GM19395 (cell line): ENCODE results near the gene PLD1.
A peak's percentile ranks its signal among the peaks of the same experiment; 100 is the strongest.
"Not testable (repeated sequence)": the region's sequence is repeated elsewhere in the genome, so short reads cannot be mapped to it uniquely, and the experiment has no call there.

ENCODE experiments used
- ATAC-seq: cut with Tn5 transposase; IDR thresholded peaks from one replicate; pipeline ENCODE4 v1.9.1; 2021; ENCODE audit warnings: mild to moderate bottlenecking, moderate library complexity; ENCODE audit not compliant: unreplicated experiment

Gene PLD1

GRCh38 chr3:171566803-171567422 lies 243.4 kb downstream of the PLD1 start:
- ATAC-seq: peak; percentile 69

DNA sequence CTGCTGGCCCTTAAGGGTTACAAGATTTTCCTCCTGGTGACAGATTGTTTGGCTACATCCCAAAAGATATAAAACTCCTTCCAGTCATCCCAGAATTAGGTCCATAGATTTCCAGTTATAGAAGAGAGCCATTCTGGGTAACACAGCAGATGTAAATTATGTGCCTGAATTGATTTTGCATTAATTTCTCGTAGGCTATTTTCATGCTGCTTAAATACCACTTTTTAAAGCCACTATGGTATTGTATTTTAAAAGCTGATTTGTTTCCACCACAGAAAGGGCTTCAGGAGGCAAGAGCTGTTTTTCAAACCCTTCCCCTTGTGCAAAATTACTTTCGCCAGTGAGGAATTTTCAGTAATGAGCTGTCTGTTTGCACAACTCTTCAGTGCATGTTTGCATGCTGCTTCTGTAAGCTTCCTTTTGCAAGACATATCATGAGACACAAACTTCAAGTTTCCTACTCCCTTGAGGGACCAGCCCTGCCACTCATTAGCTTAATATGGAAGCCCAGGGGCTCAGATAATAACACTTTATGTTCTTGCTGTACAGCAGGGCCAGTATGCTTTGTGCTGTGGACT lies 244.7 kb downstream of the PLD1 start:
- ATAC-seq: no peak

DNA sequence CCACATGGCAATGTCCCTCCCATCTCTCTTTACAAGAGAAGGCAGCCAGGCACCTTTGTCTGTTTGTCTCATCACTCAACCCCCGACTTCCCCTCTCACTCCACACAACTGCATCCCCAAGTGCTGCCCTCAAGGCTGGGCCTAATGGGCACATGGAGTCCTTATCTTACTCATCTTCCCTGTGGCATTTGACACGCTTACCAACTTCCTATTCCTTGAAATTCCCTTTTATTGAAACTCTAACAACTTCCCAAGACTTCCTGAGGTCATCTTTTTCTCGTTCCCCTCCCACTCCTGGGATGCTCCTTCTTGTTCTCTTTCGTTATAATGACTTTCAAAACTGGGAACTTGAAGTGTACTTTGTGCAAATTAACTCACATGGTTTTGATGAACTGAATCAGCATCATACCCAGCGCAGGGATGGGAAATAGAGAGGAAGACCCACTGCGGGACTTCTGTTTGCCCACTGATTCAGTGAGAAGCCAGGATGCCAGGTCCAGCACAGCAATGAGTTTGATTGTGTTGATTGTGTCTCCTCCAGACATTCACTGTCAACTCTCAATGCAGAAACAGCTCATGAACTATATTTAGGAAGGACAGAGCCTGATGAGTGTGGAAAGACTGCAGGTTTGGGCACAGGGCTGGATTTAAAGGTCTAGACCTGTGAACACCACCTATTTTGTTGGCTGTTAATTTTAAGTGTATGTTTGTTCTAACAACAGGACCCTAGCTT lies 245.4 kb downstream of the PLD1 start:
- ATAC-seq: no peak

DNA sequence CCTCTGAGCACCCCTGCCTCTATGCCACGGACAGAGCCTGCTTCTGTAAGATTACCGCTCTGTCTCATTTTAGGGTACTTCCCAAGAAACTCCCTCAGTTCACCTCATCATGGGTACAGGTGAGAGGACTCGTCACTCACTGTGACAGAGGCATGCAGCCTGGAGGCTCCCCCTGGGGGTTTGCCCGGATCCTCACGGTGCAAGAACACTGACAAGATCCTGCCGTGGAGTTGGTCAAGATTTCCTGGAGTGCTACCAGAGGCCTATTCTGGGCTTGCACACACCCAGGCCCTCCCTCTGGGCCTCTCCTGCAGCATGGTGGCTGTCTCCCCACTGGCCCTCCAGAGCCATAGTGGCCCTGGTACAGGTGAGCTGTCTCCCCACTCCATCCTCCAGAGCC lies 247.0 kb downstream of the PLD1 start:
- ATAC-seq: no peak

GRCh38 chr3:171562459-171562858 lies 247.8 kb downstream of the PLD1 start:
- not testable (repeated sequence) for ATAC-seq

DNA sequence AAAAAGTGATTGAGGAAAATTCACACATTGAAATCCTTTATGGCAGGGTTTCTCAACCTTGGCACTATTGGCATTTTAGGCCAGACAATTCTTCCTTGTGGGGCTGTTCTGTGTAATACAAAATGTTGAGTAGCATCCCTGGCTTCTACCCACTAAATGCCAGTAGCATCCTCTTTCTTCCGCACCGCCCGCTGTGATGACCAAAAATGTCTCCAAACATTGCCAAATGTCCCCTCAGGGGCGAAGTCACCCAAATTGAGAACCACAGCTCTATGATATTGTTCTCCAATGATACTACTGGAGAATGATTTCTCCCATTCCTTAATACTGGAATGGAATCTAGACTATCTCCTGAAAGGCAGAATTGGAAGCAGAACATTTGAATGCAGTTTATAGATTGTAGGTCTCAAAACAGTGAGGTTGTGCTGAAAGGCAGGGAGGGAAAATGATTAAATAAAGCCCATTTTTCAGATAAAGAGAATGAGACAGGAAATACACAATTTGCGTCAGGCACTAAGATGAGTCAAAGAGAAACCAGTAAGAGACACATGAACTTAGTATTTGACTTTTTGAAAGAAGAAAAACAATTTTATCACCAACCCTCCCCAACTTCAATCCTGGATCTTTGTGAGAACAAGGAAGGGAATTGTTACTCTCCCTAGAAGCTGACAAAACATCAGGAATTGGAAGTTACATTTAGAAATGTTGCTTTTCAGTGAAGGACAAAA lies 248.5 kb downstream of the PLD1 start:
- ATAC-seq: peak; percentile 51

DNA sequence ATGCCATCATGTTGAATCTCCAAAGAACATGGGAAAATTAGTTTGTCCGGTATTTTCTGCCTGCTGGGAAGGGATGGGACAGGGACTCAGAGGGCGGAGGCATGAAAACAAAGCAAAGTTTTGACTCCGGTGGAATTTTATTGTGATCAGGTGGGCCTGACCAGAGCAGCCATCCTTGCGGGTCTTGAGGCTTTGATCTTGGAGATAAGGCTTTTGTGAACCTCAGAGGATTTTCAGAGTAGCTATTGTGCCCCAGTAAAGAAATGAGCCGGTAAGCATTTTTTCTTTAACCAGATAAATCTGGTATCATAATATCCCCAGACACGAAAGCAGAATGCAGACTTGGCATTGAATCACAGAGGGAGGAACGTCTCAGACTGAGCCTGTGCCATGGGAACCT lies 250.7 kb downstream of the PLD1 start:
- no peak for ATAC-seq

- no peak for ATAC-seq
Observed at GRCh38 chr3:171558188-171558696, 252.0 kb downstream of the PLD1 start.

- ATAC-seq: no peak
Observed at GRCh38 chr3:171557173-171557572, 253.1 kb downstream of the PLD1 start.

DNA sequence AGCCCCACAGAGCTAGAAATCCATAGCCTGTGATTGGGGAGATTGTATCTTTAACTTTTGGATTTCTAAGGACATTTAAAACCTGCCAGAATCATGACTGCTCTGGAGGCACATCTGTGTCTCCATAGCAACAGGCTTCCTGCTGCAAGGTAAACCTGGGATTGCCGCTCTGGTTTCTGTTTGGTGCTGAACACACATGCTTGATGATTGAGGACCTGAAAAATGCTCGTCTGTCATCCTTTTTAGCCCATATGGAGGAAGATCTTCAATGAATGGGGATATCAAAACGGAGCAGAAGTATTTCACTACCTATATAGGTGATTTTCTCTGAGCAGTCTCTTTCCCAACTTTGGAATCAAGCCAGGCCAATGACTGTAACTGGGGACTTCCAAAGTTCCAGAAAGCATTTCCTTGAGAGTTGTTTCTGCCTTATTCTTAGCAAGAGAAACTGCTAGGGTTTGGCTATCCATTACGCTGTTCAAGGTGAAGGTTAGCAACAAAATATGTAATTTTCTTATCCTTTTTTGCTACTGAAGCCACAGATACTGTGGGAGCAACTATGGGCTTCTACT lies 253.6 kb downstream of the PLD1 start:
- no peak for ATAC-seq

- ATAC-seq: no peak
Observed at GRCh38 chr3:171556148-171556547, 254.1 kb downstream of the PLD1 start.

- no peak for ATAC-seq
Observed at GRCh38 chr3:171553086-171553485, 257.2 kb downstream of the PLD1 start.

DNA sequence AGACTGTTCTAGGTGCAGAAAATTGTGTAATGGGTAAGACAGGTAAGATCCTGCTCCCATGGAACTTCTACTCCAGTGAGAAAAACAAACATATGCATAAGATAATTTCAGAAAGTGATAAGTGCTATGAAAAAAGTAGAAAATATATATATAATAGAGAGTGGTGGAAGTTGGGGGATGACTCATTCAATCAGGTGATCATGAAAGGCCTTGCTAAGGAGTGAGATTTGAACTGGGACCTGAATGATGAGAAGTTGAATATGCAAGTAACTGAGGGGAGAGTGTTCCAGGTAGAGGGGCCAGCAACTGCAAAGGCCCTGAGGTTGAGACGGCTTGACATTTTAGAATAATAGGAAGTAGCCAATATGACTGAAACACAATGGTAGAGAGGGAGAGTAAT lies 257.8 kb downstream of the PLD1 start:
- ATAC-seq: no peak

DNA sequence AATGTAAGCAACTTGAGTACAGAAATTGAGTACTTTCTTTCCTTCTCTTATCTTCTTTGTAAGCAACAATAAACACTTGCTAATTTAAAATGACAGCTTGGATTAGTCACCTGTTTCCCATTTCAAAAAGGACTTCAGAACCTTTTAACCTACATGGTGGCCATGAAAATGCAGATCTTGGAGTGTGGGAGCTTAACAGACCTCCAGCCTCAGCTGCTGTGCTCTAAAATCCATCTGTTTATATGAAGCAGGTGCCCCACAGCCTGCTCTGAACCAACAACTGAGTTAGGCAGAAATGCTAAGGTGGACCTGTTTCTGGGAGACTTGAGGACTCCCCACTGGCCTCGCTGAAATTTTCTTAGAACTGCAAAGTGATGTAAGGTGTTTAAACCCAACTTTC lies 259.0 kb downstream of the PLD1 start:
- no peak for ATAC-seq
